GM19467 (cell line): ENCODE measurements around the gene ST6GALNAC3.

Experiments used
- ATAC-seq: cut with Tn5 transposase; IDR thresholded peaks from one replicate; pipeline ENCODE4 v1.9.1; 2021; ENCODE audit warnings: mild to moderate bottlenecking, moderate library complexity; ENCODE audit not compliant: unreplicated experiment

Gene ST6GALNAC3

GRCh38 chr1:76669624-76670315 is 595.2 kb downstream of the ST6GALNAC3 start:
- ATAC-seq, result no peak

- ATAC-seq, result no peak
These were observed 600.2 kb downstream of the ST6GALNAC3 start for GRCh38 chr1:76674689-76675210.

- ATAC-seq, result no peak
These were observed 603.2 kb downstream of the ST6GALNAC3 start for GRCh38 chr1:76677416-76678405.

GRCh38 chr1:76679534-76680152 is 605.1 kb downstream of the ST6GALNAC3 start:
- ATAC-seq, result no peak

- no peak for ATAC-seq
These were observed 606.1 kb downstream of the ST6GALNAC3 start for GRCh38 chr1:76680651-76681050.

- ATAC-seq, result no peak
These were observed 607.6 kb downstream of the ST6GALNAC3 start for GRCh38 chr1:76682138-76682537.
